HG02840 (cell line): ENCODE measurements around the gene GNB1L.

Experiments used
- ATAC-seq: cut with Tn5 transposase; IDR thresholded peaks from one replicate; pipeline ENCODE4 v1.9.1; 2021; ENCODE audit warnings: mild to moderate bottlenecking, moderate library complexity, moderate number of reproducible peaks; ENCODE audit not compliant: unreplicated experiment, low FRiP score

Gene GNB1L

GRCh38 chr22:19854778-19855503 lies at the start of gene GNB1L, which contains the start of gene RTL10:
GNB1L (minus strand) TSS chr22:19854874; CDS start chr22:19821355, 33,519 bp downstream.
RTL10 (minus strand) TSS chr22:19854874; CDS start chr22:19852261, 2,613 bp downstream.
- ATAC-seq: peak; percentile 74

- no peak for ATAC-seq
Measured at GRCh38 chr22:19904174-19904856, 49.6 kb upstream of the GNB1L start.

GRCh38 chr22:19903513-19903912 lies 48.8 kb upstream of the GNB1L start:
- ATAC-seq: no peak

GRCh38 chr22:19903031-19903430 lies 48.4 kb upstream of the GNB1L start:
- no peak for ATAC-seq

- ATAC-seq: no peak
Measured at GRCh38 chr22:19902245-19902715, 47.6 kb upstream of the GNB1L start.

GRCh38 chr22:19901577-19902244 lies 47.0 kb upstream of the GNB1L start:
- no peak for ATAC-seq

GRCh38 chr22:19900707-19901436 lies 46.2 kb upstream of the GNB1L start:
- no peak for ATAC-seq

- no peak for ATAC-seq
Measured at GRCh38 chr22:19898831-19899567, 44.3 kb upstream of the GNB1L start.

- ATAC-seq: no peak
Measured at GRCh38 chr22:19898145-19898544, 43.5 kb upstream of the GNB1L start.

- no peak for ATAC-seq
Measured at GRCh38 chr22:19897726-19898125, 43.1 kb upstream of the GNB1L start.

- ATAC-seq: no peak
Measured at GRCh38 chr22:19896665-19897355, 42.1 kb upstream of the GNB1L start.

- no peak for ATAC-seq
Measured at GRCh38 chr22:19895160-19895849, 40.6 kb upstream of the GNB1L start.

- ATAC-seq: no peak
Measured at GRCh38 chr22:19893363-19893762, 38.7 kb upstream of the GNB1L start.

GRCh38 chr22:19892925-19893324 lies 38.3 kb upstream of the GNB1L start:
- ATAC-seq: no peak

GRCh38 chr22:19892257-19892879 lies 37.7 kb upstream of the GNB1L start:
- no peak for ATAC-seq

GRCh38 chr22:19891317-19892256 lies 36.9 kb upstream of the GNB1L start:
- ATAC-seq: no peak
